Measurements from ENCODE around the gene PSD2. TPM values are rescaled to one million over a fixed set of nuclear protein-coding genes. Genes with fewer than 3 reads are reported as not detected.

Gene PSD2
- total and polyA plus RNA-seq, 2 donors (not counting 1 experiment from before 2014, with no cell fraction given), result 0.10 to 0.17 TPM

DNA sequence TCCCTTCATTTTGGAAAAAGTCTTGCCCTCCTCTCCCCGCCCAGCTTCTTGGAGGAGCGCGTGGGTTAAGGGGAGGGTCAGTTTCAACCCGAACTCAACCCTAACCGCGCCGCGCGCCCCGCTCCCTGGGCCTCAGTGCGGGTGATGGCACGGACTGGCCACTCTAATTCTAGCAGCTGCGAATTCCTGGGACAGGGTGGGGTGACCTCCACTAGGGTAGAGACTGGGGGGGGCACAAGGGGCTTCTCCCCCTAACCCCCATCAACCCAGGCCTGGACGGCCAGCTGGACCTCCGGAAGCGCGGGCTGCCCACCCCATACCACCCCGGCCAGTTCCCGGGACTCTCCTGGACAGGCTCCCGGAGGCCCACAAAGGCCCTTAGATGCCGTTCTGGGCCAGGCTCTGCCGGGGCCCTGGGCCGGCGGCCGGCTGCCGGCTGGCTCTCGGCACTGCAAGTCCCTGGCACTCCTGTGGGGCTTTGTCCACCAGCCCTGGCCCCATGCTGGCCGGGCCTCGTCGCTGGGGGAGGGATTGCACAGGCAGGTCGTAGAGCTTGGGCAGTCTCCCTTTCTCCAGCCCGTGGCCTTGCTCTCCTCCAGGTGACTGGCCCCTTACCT, 7.2 kb upstream of the PSD2 start:
- H4K20me1 ChIP-seq (ENCODE audit: control insufficient read depth, insufficient read depth, low read length, poor library complexity, severe bottlenecking), result no peaks in the 10 kb centered on the region
- TF ChIP-seq EZH2 (IDR thresholded peaks at IDR 0.05; ENCODE audit: borderline replicate concordance, insufficient read depth, low read depth, low read length, poor library complexity, severe bottlenecking), result no peak
- TF ChIP-seq, protein P1, sequence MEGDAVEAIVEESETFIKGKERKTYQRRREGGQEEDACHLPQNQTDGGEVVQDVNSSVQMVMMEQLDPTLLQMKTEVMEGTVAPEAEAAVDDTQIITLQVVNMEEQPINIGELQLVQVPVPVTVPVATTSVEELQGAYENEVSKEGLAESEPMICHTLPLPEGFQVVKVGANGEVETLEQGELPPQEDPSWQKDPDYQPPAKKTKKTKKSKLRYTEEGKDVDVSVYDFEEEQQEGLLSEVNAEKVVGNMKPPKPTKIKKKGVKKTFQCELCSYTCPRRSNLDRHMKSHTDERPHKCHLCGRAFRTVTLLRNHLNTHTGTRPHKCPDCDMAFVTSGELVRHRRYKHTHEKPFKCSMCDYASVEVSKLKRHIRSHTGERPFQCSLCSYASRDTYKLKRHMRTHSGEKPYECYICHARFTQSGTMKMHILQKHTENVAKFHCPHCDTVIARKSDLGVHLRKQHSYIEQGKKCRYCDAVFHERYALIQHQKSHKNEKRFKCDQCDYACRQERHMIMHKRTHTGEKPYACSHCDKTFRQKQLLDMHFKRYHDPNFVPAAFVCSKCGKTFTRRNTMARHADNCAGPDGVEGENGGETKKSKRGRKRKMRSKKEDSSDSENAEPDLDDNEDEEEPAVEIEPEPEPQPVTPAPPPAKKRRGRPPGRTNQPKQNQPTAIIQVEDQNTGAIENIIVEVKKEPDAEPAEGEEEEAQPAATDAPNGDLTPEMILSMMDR (IDR thresholded peaks at IDR 0.05), result no peak
- DNase-seq, result no peak
- H3K9ac ChIP-seq (ENCODE audit: low read length), result peak overlapping the region; percentile 58
- Mint-ChIP-seq H3K4me3 (peak overlapping the region; percentile 67), H3K4me1 (peaks cover 10% of the 10 kb centered on the region), H3K27me3 (peaks cover 33% of the 10 kb centered on the region), H3K27ac (peak overlapping the region; percentile 32), H3K9me3 (ENCODE audit: insufficient read depth) (no peaks in the 10 kb centered on the region)
- H3K4me2 ChIP-seq (replicated peaks; ENCODE audit: low read depth, low read length, poor library complexity, severe bottlenecking), result peak overlapping the region; percentile 82
- WGBS (ENCODE audit: insufficient coverage), result 75% methylated on average over 18 of the region's 32 CpGs
- H3K9me3 ChIP-seq (ENCODE audit: control extremely low read depth in 1 of 3, control insufficient read depth in 2 of 3, insufficient read depth in 1 of 3, low read length in 2 of 3), result peaks cover 0 to 2% (median 0%) of the 10 kb centered on the region in 3 donors
- CTCF ChIA-PET, result interaction anchor here (0.6 to 9.4 kb wide), 19 partner anchors 9 to 229 kb away, joined by 3 to 203 read pairs (median 11); no protein-coding TSS in a partner anchor
- peak overlapping the region; percentile 79 for H2AFZ ChIP-seq (ENCODE audit: insufficient read depth, low read depth, low read length, poor library complexity, severe bottlenecking)
- no peak for ATAC-seq (ENCODE audit: low read depth)
- H3K27ac ChIP-seq (ENCODE audit: low read length in 2 of 2), result no peak overlapping the region
- peaks cover 0 to 20% (median 4%) of the 10 kb centered on the region in 4 experiments for H3K27me3 ChIP-seq (replicated peaks in 1 of 4; ENCODE audit: control extremely low read depth in 1 of 4, control insufficient read depth in 3 of 4, insufficient read depth in 4 of 4, low read length in 3 of 4)
- peaks cover 3 to 13% of the 10 kb centered on the region in 2 donors for H3K4me1 ChIP-seq (ENCODE audit: control insufficient read depth in 2 of 2, insufficient read depth in 2 of 2, low read length in 2 of 2)
- intact Hi-C loops (cut with micrococcal nuclease), result no loop called here
- H3K36me3 ChIP-seq (replicated peaks in 1 of 2; ENCODE audit: control extremely low read depth in 1 of 2, control insufficient read depth in 1 of 2, extremely low read depth in 1 of 2, insufficient read depth in 2 of 2, low read length in 1 of 2), result no peaks in the 10 kb centered on the region
- peak overlapping the region in 2 of 5 experiments; percentile 62 to 69 for H3K4me3 ChIP-seq (ENCODE audit: control extremely low read depth in 1 of 5, extremely low read depth in 1 of 5, insufficient read depth in 1 of 5, low read depth in 2 of 5, low read length in 4 of 5)
- H3K79me2 ChIP-seq (ENCODE audit: control insufficient read depth, insufficient read depth, low read length), result no peaks in the 10 kb centered on the region
- POLR2A ChIA-PET, result interaction anchor here (0.7 kb wide), 1 partner anchor 43 kb away, joined by 3 read pairs; no protein-coding TSS in a partner anchor
